ENCODE data around the gene RPS21. TPM values are rescaled to one million over a fixed set of nuclear protein-coding genes. Genes with fewer than 3 reads are reported as not detected.

RPS21 gene
- total and polyA plus RNA-seq, 2 of the 4 experiments (the other 2 are of a cell fraction): 2,710 to 4,298 TPM

DNA sequence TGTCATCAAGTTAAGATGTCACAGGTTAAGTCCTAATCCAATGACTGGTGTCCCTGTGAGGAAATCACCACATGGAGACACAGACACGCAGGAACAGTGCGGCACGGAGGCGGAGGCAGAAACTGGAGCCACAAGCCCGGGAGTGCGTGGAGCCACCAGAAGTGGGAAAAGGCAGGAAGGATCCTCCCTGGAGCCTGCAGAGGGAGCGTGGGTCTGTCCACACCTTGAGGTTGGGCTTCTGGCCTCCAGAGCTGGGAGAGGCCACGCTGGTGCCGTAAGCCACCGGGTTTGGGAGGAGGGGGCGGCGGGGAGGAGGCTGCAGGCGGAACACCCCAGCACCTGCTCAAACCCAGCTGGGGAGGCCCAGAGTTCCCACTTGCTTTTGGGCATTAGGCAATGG is 16.4 kb downstream of the RPS21 start:
- H4K91ac ChIP-seq (ENCODE audit: insufficient read depth, low read depth, low read length): no peak overlapping the region
- H3K4me1 ChIP-seq (ENCODE audit: control insufficient read depth, insufficient read depth, low read length): peaks cover 6% of the 10 kb centered on the region; the same call in 1 of the 2 replicates
- H3K9me1 ChIP-seq (ENCODE audit: insufficient read depth, low read length): no peaks in the 10 kb centered on the region
- dilution Hi-C loops (cut with HindIII; ENCODE audit: low sequenced_read_pairs, unreplicated experiment): no loop called here
- H2BK20ac ChIP-seq (ENCODE audit: low read depth, low read length): no peak overlapping the region
- peaks cover 10 to 17% of the 10 kb centered on the region in 2 experiments; a peak in 2 of 4 replicates for H3K79me1 ChIP-seq (ENCODE audit: low read depth in 1 of 2, low read length in 2 of 2)
- H3K9me3 ChIP-seq (ENCODE audit: control insufficient read depth, insufficient read depth, low read length): no peaks in the 10 kb centered on the region
- H3K14ac ChIP-seq (replicated peaks; ENCODE audit: low read depth, low read length): no peak overlapping the region
- CTCF ChIA-PET: no interaction called here
- in situ Hi-C loops (cut with MboI; ENCODE audit: low sequenced_read_pairs): no loop called here
- POLR2A ChIA-PET (ENCODE audit: unreplicated experiment): no interaction called here
- H4K20me1 ChIP-seq (ENCODE audit: insufficient read depth, low read length): peaks cover 8% of the 10 kb centered on the region; the same call in 1 of the 2 replicates
- H2AFZ ChIP-seq (replicated peaks; ENCODE audit: low read length, poor library complexity): no peak overlapping the region
- ATAC-seq (ENCODE audit: low read depth): no peak
- no peak overlapping the region for H2AK5ac ChIP-seq (ENCODE audit: low read depth, low read length)
- H4K5ac ChIP-seq (ENCODE audit: low read depth, low read length): no peak overlapping the region
- 87% methylated on average over 11 of the region's 13 CpGs; no CpG with 5 or more reads in 1 of the 2 experiments for WGBS, 2 experiments (ENCODE audit: extremely low coverage in 2 of 2, insufficient read length in 1 of 2)
- H3K23ac ChIP-seq (ENCODE audit: low read depth, low read length): no peak overlapping the region
- no peak overlapping the region for H3K4me3 ChIP-seq (ENCODE audit: insufficient read depth, low read depth, low read length)
- BruUV-seq (replicated peaks): no TSS peak
- H3K36me3 ChIP-seq (ENCODE audit: control insufficient read depth, insufficient read depth, low read length): peaks cover 1% of the 10 kb centered on the region; the same call in 1 of the 2 replicates
- peak overlapping the region; percentile 37 for H2AK9ac ChIP-seq (replicated peaks; ENCODE audit: low read depth, low read length, poor library complexity)
- H3K9ac ChIP-seq (ENCODE audit: low read depth, low read length): no peak overlapping the region
- no peak overlapping the region for H2BK15ac ChIP-seq (ENCODE audit: low read depth, low read length)
- no peak for DNase-seq
- TF ChIP-seq MXI1 (IDR thresholded peaks at IDR 0.05; ENCODE audit: borderline replicate concordance, low read depth, low read length) (no peak), FOS (IDR thresholded peaks at IDR 0.05; ENCODE audit: low read depth, low read length) (no peak)
- H3K4me2 ChIP-seq (ENCODE audit: low read depth, low read length): no peak overlapping the region
- no peak overlapping the region for H2BK5ac ChIP-seq (ENCODE audit: low read depth, low read length, poor library complexity, severe bottlenecking)
- no peak overlapping the region for H3K56ac ChIP-seq (ENCODE audit: extremely low read depth, insufficient read depth, low read length)
- H2BK120ac ChIP-seq (ENCODE audit: low read depth, low read length): no peak overlapping the region
- H3K4ac ChIP-seq (ENCODE audit: low read depth, low read length): no peak overlapping the region
- no peak overlapping the region for H4K8ac ChIP-seq (ENCODE audit: low read depth in 2 of 2, low read length in 2 of 2)
- peaks cover under 1% of the 10 kb centered on the region; the same call in 1 of the 2 replicates for H3K27me3 ChIP-seq (ENCODE audit: control insufficient read depth, insufficient read depth, low read length)
- no peak overlapping the region for H3K18ac ChIP-seq (ENCODE audit: low read depth, low read length)
- no peak overlapping the region for H3K27ac ChIP-seq (ENCODE audit: insufficient read depth, low read length)
- intact Hi-C loops (cut with micrococcal nuclease): no loop called here

Measured in IMR-90 (cell line).